NK-92 (cell line): ENCODE data around the gene LBX2.
A peak's percentile ranks its signal among the peaks of the same experiment; 100 is the strongest.

Experiments
- DNase-seq: peaks from one replicate; lab custom pipeline; 2025; ENCODE audit not compliant: unreplicated experiment; lab: John Stamatoyannopoulos, UW

The LBX2 gene

DNA sequence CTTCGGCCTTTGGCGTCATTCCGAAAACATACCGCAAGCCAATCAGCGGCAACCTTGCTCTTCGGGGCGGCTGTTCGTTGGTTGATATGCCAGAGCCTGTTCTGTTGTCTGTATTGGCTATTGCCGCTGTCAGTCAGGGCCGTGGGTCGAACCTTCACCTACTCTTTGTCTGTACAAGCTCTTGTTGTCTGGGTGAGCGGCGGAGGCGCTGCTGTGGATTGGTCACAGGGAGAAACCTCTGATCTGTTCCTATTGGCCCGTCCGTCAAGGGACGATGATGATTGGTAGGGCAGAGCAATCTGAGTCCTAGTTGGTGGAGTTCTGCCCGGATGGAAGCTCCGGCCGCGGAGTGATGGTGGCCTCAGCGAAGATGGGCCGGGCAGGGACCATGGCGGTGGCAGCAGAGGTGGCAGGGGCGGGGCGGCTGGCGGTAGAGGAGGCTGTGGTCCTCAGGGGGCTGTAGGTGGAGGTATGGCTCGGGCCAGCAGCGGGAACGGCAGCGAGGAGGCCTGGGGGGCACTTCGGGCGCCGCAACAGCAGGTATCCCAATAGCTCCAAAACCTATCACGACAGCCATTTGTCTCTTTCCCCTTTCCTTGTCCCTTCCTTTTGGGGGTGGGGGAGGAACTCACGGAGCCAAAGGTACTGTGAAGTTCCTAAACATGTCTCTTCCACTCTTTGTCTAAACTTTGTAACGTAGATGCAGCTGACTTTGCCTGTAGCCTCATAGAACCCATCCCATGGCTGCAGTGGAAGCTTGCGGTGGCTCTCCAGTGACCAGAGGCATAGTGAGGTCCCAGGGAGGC is 41.1 kb downstream of the LBX2 start, which contains the start of gene WBP1:
TSS of gene WBP1 (plus strand) at position 307 of the 806 bp plus-strand sequence. CDS start at position 472, 165 bp downstream.
- DNase-seq: peak; percentile 98

GRCh38 chr2:74457549-74458131 is 41.8 kb downstream of the LBX2 start:
- DNase-seq: no peak

- no peak for DNase-seq
Measured at GRCh38 chr2:74457129-74457548, 42.3 kb downstream of the LBX2 start.

GRCh38 chr2:74454654-74455511 is 44.5 kb downstream of the LBX2 start, which contains the start of gene INO80B:
Gene INO80B, plus strand, starts transcription at chr2:74455087. Its CDS starts 30 bp downstream, at chr2:74455117.
- peak; percentile 55 for DNase-seq

DNA sequence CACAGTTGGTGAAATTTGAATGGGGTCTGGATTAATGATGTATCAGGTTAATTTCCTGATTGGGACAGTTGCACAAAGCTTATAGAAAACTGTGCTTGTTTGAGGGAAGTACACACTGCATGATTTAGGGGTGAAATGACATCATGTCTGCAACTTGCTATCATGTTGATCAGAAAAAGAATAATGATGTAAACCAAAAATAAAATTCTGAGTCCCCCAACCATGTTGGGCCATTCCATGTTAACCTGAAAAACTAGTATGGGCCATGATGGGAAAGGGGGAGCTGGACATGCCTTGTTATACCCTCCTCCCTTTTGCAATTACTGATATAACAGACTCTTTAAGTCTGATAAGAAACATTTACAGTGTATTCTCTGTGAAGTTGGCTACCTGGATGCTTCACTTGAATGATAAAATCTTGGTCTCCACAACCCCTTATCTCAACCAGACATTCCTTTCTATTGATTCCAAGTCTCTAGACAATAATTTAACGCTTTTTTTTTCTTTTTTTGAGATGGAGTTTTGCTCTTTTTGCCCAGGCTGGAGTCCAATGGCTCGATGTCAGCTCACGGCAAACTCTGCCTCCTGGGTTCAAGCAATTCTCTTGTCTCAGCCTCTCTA is 48.7 kb downstream of the LBX2 start:
- DNase-seq: no peak

GRCh38 chr2:74448771-74449170 is 50.6 kb downstream of the LBX2 start:
- DNase-seq: no peak
